Measurements from ENCODE around the gene LRRC26. TPM values are rescaled to one million over a fixed set of nuclear protein-coding genes. Genes with fewer than 3 reads are reported as not detected.

Gene LRRC26
- total and polyA plus RNA-seq, 2 of the 13 experiments (the other 11 are each of a cell fraction or from before 2014, with no cell fraction given): not detected

DNA sequence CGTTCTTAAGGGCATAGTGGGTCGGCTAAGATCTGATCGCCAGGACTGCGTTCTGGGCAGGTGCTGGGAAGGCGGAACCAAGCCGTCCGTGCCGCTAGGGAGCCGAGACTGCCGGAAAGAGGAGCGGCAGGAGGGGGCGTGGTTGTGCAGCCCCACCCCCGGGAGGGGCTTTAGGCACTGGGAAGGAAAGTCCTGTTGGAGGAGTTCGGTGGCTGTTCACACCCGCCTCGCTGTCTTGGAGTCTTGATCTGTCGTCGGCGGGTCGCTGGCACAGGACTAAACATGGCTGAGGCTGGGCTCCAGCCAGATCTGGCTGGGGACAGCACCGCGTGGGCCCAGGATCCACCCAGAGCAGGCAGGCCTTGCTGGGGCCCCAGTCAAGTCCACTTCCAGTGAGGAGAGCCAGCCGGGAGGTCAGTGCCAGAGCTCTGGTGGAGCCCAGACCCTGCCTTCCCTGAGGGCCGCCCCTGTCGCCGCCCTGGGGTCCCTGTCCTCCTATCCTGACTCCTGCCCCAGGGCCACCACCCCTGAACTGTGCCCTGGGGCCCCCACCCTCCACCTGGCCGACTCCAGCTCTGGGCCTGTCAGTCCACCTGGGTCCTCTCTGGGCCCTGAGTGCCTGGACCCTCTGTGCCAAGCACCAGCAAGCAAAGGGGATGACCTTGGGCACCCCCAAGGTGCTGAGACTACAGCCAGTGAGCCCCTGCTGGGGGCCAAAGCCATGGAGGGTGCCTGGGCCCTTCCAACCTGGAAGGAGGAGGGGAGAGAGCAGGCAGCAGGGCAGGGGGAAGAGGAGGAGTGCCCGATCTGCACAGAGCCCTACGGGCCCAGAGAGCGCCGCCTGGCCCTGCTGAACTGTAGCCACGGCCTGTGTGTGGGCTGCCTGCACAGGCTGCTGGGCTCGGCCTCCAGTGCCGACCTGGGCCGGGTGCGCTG, 47.7 kb upstream of the LRRC26 start (continued):
- TF ChIP-seq KAT2B (IDR thresholded peaks at IDR 0.05; ENCODE audit: borderline replicate concordance, low read depth, low read length) (no peak), TSC22D2 (CRISPR knock-in tag; IDR thresholded peaks at IDR 0.05; ENCODE audit: borderline replicate concordance) (no peak), ZBTB21 (CRISPR knock-in tag; IDR thresholded peaks at IDR 0.05) (no peak), TCF7 (IDR thresholded peaks at IDR 0.05; ENCODE audit: low read depth) (no peak), MAFF (IDR thresholded peaks at IDR 0.05; ENCODE audit: low read depth, low read length) (no peak), ZNF207 (IDR thresholded peaks at IDR 0.05; ENCODE audit: borderline replicate concordance) (no peak), ZNF33B (CRISPR knock-in tag; IDR thresholded peaks at IDR 0.05) (0 out of 2 replicates have a peak, but pooled peaks have one; percentile 36), PPARG (CRISPR knock-in tag; conservative IDR thresholded peaks at IDR 0.05) (no peak), ZNF639 (CRISPR knock-in tag; conservative IDR thresholded peaks at IDR 0.05) (no peak), ZNF414 (CRISPR knock-in tag; IDR thresholded peaks at IDR 0.05) (no peak), ZNF354B (CRISPR knock-in tag; IDR thresholded peaks at IDR 0.05) (no peak), MTA3 (CRISPR knock-in tag; IDR thresholded peaks at IDR 0.05) (no peak), ARHGAP35 (CRISPR knock-in tag; IDR thresholded peaks at IDR 0.05; ENCODE audit: borderline replicate concordance) (no peak; the same call in 1 of the 2 replicates), MED1 (CRISPR knock-in tag; IDR thresholded peaks at IDR 0.05) (no peak; the same call in 1 of the 2 replicates), MTF1 (CRISPR knock-in tag; IDR thresholded peaks at IDR 0.05) (no peak), ZNF468 (CRISPR knock-in tag; IDR thresholded peaks at IDR 0.05) (no peak), MEF2D (CRISPR knock-in tag; IDR thresholded peaks at IDR 0.05) (no peak), SATB2 (CRISPR knock-in tag; IDR thresholded peaks at IDR 0.05) (no peak), RAD51 (IDR thresholded peaks at IDR 0.05; ENCODE audit: borderline replicate concordance) (no peak), ZSCAN20 (CRISPR knock-in tag; IDR thresholded peaks at IDR 0.05; ENCODE audit: borderline replicate concordance) (no peak), CCAR2 (optimal IDR thresholded peaks at IDR 0.05; ENCODE audit: low read depth, low read length) (no peak), CBX1 (IDR thresholded peaks at IDR 0.05; ENCODE audit: low read depth) (no peak)
- TF ChIP-seq, protein P1, sequence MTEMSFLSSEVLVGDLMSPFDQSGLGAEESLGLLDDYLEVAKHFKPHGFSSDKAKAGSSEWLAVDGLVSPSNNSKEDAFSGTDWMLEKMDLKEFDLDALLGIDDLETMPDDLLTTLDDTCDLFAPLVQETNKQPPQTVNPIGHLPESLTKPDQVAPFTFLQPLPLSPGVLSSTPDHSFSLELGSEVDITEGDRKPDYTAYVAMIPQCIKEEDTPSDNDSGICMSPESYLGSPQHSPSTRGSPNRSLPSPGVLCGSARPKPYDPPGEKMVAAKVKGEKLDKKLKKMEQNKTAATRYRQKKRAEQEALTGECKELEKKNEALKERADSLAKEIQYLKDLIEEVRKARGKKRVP (CRISPR knock-in tag; IDR thresholded peaks at IDR 0.05): no peak
- TF ChIP-seq, protein P2, sequence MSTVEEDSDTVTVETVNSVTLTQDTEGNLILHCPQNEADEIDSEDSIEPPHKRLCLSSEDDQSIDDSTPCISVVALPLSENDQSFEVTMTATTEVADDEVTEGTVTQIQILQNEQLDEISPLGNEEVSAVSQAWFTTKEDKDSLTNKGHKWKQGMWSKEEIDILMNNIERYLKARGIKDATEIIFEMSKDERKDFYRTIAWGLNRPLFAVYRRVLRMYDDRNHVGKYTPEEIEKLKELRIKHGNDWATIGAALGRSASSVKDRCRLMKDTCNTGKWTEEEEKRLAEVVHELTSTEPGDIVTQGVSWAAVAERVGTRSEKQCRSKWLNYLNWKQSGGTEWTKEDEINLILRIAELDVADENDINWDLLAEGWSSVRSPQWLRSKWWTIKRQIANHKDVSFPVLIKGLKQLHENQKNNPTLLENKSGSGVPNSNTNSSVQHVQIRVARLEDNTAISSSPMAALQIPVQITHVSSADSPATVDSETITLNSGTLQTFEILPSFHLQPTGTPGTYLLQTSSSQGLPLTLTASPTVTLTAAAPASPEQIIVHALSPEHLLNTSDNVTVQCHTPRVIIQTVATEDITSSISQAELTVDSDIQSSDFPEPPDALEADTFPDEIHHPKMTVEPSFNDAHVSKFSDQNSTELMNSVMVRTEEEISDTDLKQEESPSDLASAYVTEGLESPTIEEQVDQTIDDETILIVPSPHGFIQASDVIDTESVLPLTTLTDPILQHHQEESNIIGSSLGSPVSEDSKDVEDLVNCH (CRISPR knock-in tag; IDR thresholded peaks at IDR 0.05): no peak

Data from HepG2 (cell line).